MM.1S (cell line): ENCODE data around the gene AIP.
"Not testable (repeated sequence)": the region's sequence is repeated elsewhere in the genome, so short reads cannot be mapped to it uniquely, and the experiment has no call there.

Source experiments
- EZH2 ChIP-seq: fragments of 300-600 bp; sonication (generic); optimal IDR thresholded peaks from 2 replicates; pipeline ENCODE3; 2017; ENCODE audit warnings: low read depth, mild to moderate bottlenecking, antibody characterized with exemption, low read length, mixed read lengths
- EZH2phosphoT487 ChIP-seq: fragments of 300-600 bp; sonication (generic); IDR thresholded peaks from 2 replicates; pipeline ENCODE4 v1.6.1; 2018; ENCODE audit warnings: antibody characterized with exemption, low read length
- TF ChIP-seq, protein P1 (sequence below): fragments of 300-600 bp; sonication (generic); IDR thresholded peaks from 2 replicates; pipeline ENCODE4 v1.5.1; 2016; ENCODE audit warnings: antibody characterized with exemption, low read length, mixed read lengths

DNA sequence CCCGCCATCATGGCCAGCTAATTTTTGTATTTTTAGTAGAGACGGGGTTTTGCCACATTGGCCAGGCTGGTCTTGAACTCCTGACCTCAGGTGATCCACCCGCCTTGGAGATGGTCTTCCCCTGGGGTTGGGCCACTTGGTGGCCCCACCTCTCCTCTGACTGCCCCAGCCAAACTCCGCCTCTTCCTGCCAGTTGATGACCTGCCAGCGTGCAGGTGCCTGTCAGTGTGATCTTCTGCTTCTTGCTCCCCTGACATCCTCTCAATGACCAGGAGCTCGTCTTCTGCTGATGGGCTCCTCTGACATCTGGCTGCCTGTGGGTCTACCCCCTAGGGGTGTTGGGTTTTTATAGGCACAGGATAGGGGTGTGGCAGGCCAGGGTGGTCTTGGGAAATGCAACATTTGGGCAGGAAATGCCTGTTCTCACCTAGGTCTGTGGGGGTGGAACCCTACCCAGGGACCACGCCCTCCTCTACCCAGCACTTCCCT, 3.1 kb downstream of the AIP start:
- TF ChIP-seq, protein P1, sequence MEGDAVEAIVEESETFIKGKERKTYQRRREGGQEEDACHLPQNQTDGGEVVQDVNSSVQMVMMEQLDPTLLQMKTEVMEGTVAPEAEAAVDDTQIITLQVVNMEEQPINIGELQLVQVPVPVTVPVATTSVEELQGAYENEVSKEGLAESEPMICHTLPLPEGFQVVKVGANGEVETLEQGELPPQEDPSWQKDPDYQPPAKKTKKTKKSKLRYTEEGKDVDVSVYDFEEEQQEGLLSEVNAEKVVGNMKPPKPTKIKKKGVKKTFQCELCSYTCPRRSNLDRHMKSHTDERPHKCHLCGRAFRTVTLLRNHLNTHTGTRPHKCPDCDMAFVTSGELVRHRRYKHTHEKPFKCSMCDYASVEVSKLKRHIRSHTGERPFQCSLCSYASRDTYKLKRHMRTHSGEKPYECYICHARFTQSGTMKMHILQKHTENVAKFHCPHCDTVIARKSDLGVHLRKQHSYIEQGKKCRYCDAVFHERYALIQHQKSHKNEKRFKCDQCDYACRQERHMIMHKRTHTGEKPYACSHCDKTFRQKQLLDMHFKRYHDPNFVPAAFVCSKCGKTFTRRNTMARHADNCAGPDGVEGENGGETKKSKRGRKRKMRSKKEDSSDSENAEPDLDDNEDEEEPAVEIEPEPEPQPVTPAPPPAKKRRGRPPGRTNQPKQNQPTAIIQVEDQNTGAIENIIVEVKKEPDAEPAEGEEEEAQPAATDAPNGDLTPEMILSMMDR = not testable (repeated sequence)
- TF ChIP-seq EZH2, EZH2phosphoT487: not testable (repeated sequence)
